ENCODE measurements around the gene SPAG7.

SPAG7 gene

GRCh38 chr17:4949321-4950074, 18.1 kb downstream of the SPAG7 start:
- peak; percentile 70 to 89 (median 79) for DNase-seq

DNA sequence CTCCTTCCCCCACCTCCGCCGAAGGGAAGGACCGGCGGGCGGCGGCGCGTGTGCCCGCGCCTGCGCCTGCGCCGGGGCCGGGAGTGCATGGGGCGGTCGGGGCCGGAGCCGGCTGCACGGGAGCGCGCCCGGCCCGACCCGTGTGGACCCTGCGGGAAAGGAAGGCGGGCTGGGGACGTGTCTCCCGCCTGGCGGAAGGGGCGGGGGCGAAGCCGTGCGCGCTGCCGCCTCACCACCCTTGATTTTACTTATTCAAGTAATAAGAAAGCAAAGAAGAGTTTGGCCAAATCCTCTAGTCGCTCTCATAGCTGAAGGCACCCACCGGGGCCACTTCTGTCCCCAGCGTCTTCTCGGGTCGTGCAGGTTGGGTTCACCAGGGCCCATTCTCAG, 18.7 kb downstream of the SPAG7 start:
- peak; percentile 60 to 89 (median 77) for DNase-seq

DNA sequence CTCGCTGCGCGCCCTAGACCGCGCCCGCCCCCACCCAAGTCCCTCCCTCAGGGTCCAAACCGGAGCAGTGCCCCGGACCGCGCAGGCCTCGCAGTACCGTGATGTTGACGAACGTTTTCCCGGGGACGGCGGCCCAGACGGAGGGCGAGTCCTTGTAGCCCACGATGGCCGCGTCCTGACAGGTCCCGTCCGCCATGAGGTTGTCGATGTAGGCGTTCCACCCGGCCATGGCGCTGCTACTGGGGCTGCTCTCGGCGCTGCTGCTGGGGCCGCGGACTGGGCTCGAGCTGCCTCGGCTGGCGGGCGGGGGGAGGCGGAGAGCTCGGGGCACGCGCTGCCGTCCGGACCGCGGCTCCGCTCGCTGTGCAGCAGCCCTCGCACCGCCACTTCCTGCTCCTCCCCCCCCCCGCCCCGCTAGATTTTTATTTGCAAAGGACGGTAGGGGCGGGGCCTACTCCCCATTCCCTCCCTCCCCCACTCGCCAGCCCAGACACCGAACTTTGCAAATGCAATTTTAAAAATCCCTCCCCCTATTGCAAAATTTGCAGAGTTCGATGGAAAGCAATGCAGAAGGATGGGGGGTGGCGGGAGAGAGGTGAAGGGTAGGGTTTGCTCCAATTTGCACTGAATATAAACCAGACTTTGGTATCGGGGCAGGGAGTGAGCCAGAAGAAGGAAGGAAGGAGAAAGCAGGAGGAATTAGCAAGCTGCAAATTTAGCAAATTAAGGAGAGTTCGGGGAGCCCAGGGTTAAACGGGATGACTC, 19.3 kb downstream of the SPAG7 start, which contains the start of gene PFN1:
PFN1 (minus strand) TSS at position 365 of the 765 bp plus-strand sequence; CDS start at position 229, 136 bp downstream.
- DNase-seq: peak; percentile 75 to 93 (median 90)

DNA sequence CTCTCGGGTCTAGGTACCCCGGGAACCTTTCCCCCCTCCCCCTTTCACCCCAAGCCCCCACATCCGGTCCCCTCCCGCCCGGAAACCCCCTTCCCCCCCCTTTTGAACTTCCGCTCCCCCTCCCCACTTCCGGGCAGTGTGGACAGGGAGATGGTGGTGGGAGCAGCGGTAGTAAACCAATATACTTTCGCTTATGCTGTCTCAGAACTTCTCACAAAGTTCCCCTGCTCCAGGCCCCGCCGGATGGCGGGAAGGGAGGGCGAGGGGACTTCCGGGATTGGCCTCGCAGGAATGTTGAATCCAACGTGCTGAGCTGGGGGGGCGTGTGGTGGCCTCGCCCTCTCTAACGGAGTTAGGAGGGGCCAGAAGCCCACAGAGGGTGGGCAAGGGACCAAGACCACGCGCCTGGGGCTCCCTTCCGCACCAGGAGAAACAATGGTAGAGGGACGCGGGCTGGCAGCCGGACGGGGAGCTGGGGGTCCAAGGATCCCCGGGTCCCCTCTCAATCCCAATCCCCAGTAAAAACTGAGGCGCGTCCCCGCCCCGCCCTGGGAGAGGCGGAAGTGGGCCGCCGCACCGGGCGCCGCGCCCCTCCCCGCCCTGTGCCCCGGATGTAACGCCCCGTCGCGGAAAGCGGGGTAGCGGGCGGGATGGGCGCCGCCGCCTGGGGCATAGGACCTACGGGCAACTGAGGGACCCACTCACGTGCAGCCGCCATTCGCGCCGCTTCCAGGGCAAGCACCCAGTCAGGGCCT, 20.0 kb downstream of the SPAG7 start:
- peak; percentile 49 to 81 (median 62) for DNase-seq

DNA sequence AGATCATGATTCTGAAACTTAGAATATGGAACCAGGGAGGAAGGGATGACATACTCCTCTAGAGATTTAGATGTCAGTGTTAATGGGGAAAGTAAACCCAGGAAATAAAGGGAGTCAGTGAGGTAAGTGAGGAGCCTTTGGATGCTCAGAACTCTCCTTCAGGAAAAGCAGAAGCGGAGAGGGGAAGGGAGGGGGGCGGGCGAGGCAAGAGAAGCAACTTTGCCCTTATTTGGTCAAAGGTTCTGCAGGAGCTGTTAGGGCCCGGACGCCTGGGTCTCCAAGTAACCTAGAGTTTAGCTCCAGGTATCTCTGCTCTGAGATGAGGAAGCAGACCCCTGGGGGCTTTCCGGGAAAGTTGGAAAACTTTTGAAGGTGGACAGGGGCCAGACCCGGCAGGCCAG, 20.6 kb downstream of the SPAG7 start:
- DNase-seq: peak in 3 of 6 experiments; percentile 33 to 54 (median 48)

GRCh38 chr17:4946312-4946976, 21.2 kb downstream of the SPAG7 start:
- peak in 1 of 6 experiments; percentile 41 for DNase-seq

GRCh38 chr17:4945944-4946280, 21.7 kb downstream of the SPAG7 start:
- DNase-seq: no peak

DNA sequence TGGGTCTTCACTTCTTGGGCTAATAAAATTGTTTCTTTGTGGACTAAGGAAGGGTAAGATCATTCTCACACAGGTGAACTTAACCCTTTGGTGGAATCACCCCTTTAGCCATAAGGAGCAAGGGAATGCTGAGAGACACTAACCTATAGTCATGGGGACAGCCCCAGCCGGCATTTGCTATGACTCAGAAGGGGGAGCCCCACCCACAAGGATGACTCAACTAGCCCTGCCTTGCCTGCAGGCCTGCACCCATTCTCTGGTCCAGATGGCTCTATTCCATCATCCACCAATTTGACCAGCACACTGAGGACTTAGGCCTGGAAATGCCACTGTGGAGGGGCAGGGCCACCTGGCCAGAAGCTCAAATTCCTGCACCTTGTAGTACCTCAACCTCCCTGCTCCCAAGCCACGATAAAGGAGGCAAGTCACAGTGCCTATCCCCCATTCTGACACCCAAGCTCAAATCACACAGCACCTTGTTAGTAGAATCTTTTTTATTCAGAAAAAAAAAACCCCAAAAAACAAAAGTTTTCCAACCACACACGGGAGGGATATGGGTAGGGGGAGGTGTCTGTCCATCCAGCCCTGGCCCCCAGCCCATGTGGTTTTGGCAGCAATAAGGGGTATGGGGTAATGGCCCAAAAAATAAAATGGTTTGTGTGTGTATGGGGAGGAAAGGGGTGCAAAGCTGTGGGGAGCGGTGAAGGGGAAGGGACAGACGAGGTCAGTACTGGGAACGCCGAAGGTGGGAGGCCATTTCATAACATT, 22.3 kb downstream of the SPAG7 start:
- DNase-seq: peak in 5 of 6 experiments; percentile 21 to 52 (median 37)

DNA sequence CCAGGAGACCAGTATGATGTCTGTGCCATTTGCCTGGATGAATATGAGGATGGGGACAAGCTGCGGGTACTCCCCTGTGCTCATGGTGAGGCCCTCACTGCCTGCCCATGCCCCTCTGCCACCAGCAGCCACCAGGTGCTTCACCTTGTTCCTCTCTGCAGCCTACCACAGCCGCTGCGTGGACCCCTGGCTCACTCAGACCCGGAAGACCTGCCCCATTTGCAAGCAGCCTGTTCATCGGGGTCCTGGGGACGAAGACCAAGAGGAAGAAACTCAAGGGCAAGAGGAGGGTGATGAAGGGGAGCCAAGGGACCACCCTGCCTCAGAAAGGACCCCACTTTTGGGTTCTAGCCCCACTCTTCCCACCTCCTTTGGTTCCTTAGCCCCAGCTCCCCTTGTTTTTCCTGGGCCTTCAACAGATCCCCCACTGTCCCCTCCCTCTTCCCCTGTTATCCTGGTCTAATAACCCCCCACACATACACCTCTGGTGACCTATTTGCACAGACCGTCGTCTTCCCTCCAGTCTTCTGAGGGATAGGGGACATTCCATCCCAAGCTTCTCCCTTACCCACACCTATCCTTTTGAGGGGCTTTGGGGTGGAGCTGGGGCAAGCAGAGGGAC, 23.0 kb downstream of the SPAG7 start:
- DNase-seq: peak in 2 of 6 experiments; percentile 12 to 18

- peak in 4 of 6 experiments; percentile 49 to 67 (median 60) for DNase-seq
Measured at GRCh38 chr17:4944163-4944553, 23.5 kb downstream of the SPAG7 start.

DNA sequence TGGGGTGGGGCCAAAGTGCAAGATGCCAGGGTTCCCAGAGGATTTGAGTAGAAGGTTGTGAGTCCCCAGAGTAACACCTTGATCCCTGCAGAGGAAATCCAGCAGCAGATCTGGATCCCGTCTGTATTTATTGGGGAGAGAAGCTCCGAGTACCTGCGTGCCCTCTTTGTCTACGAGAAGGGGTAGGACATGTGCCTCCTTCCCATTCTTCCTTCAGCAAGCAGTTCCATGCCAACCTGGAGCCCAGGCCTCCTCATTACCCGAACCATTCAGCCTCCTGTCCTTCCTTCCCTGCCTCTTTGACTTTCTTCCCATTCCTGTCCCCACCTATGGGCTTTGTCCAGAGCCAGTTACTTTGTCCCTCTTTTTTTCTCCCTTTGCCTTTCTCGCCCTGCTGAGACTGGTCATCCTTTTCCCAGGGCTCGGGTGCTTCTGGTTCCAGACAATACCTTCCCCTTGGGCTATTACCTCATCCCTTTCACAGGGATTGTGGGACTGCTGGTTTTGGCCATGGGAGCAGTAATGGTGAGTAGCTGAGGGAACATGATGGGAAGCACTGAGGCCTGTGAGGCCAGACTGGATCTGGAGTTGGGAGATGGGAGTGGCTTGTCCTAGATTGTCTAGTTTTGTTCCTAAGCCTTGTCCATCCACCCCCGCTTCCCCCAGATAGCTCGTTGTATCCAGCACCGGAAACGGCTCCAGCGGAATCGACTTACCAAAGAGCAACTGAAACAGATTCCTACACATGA, 24.7 kb downstream of the SPAG7 start:
- DNase-seq: no peak

DNA sequence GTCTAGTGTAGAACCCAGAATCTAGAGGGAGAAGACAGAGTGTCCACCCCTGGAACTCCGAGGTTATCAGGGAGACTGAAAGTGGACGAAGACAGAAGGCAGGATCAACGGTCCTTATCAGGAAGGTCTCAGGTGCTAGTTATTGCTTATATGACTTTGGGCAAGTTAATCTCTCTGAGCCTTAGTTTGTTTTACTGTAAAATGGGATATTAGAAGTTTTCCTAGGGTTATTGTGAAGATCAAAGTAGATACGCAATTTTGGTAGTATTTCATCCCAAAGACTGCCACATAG, 26.4 kb downstream of the SPAG7 start:
- DNase-seq: no peak

DNA sequence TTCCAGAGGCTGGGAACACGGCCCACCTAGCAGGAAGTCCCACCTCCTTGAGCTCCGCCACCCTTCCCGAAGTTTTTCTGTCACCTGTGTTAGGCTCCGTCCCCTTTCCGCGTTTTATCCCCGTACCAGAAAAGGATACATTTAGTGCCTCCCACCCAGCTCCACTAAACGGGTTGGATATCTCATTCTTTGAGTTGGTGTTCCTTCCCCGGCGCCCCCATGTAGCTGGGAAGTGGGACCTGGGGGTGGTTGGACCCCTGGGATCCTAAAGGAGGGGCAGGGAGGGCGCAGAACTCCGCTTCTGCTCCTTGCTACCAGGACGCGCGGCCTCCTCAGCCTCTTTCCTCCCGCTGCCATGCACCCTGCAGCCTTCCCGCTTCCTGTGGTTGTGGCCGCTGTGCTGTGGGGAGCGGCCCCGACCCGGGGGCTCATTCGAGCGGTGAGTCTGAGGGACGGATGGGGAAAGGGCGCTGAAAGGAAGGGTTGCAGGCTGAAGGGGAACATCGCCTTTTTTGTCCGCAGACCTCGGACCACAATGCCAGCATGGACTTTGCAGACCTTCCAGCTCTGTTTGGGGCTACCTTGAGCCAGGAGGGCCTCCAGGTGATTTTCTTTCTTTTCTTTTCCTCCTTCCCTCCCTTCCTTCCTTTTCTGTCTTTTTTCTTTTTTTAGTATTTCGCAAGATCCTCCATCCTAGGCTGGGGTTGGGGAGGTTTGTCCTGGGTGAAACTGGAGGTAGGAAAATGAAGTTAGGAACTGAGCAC, 26.9 kb downstream of the SPAG7 start:
- peak in 4 of 6 experiments; percentile 12 to 61 (median 32) for DNase-seq

- DNase-seq: peak; percentile 93 to 99 (median 96)
Measured at GRCh38 chr17:4939796-4940554, 27.6 kb downstream of the SPAG7 start, which contains the start of the genes RNF167 and SLC25A11. RNF167 (plus strand) TSS chr17:4940268; CDS start chr17:4940910, 642 bp downstream. SLC25A11 (minus strand) TSS chr17:4940046; CDS start chr17:4939910, 136 bp downstream.

DNA sequence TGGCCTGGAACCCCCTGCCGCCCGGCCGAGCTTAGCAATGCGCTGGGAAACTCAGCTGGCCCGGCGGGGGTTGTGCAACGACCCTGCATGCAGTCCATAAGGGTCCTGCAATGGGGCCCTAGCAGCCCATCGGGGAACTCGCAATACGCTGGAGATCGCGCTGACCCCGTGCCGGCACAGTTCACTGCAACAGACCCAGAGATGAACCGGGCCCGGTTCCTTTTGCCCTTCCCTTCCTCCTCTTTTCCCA, 28.1 kb downstream of the SPAG7 start:
- no peak for DNase-seq

- DNase-seq: no peak
Measured at GRCh38 chr17:4938688-4939545, 28.7 kb downstream of the SPAG7 start.

GRCh38 chr17:4938069-4938491, 29.5 kb downstream of the SPAG7 start:
- DNase-seq: no peak

GRCh38 chr17:4937553-4937952, 30.1 kb downstream of the SPAG7 start:
- no peak for DNase-seq

Measured in stimulated activated naive CD4-positive, alpha-beta T cell (primary cell).